NB4 (cell line): ENCODE data around the gene DYNLL2.

Experiments used
- MYC ChIP-seq: IDR thresholded peaks from 2 replicates; pipeline ENCODE4 v1.6.1; 2011; ENCODE audit warnings: low read depth, low read length
- POLR2A ChIP-seq: IDR thresholded peaks from 2 replicates; pipeline ENCODE4 v1.6.1; 2011; ENCODE audit warnings: mild to moderate bottlenecking; ENCODE audit not compliant: insufficient read length; ENCODE audit errors: extremely low read depth
- TF ChIP-seq, protein P1 (sequence below): IDR thresholded peaks from one replicate; pipeline ENCODE4 v1.5.1; 2012; ENCODE audit warnings: low read depth, low read length

DNA sequence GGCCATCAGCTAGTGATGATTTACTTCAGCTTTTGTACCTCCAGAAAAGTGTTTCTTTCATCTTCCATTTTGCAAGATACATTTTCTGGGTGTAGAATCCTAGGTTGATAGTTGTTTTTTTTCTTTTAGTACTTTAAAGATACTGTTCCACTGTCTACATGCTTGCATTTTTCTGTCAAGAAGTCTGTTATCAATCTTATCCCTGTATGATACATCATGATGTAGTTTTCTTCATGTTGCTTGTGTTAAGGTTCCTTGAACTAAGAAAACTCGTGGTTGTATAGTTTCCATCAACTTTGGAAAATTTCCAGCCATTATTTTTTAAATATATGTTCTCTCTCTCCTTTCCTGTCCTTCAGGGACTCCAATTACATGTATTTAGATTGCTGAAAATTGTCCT is 24.1 kb downstream of the DYNLL2 start:
- TF ChIP-seq MYC: no peak
- TF ChIP-seq POLR2A: no peak
- TF ChIP-seq, protein P1, sequence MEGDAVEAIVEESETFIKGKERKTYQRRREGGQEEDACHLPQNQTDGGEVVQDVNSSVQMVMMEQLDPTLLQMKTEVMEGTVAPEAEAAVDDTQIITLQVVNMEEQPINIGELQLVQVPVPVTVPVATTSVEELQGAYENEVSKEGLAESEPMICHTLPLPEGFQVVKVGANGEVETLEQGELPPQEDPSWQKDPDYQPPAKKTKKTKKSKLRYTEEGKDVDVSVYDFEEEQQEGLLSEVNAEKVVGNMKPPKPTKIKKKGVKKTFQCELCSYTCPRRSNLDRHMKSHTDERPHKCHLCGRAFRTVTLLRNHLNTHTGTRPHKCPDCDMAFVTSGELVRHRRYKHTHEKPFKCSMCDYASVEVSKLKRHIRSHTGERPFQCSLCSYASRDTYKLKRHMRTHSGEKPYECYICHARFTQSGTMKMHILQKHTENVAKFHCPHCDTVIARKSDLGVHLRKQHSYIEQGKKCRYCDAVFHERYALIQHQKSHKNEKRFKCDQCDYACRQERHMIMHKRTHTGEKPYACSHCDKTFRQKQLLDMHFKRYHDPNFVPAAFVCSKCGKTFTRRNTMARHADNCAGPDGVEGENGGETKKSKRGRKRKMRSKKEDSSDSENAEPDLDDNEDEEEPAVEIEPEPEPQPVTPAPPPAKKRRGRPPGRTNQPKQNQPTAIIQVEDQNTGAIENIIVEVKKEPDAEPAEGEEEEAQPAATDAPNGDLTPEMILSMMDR: no peak
